ENCODE measurements around the gene SHISA6.

The SHISA6 gene

DNA sequence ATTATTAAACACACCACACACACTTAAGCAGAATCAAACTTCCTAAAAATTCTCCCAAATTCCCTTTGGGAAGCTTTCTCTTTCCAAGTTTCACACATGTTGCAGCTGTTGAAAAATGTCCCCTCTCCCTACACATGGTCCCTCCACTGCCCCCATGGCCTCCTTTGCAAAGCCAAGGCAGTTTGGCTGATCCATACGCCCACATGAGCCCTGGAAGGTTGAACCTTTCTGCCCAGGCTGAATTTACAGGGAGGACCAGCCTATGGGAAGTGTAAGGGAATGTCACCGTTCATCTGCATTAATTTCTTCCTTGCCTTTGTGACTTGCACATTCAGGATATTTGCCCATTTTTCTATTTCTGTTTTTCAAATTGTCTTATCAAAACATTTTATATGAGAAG is 31.1 kb upstream of the SHISA6 start:
- TF ChIP-seq FOXM1 (IDR thresholded peaks at IDR 0.05; ENCODE audit: borderline replicate concordance, low read depth) (no peak), EP300 (IDR thresholded peaks at IDR 0.05; ENCODE audit: borderline replicate concordance) (no peak), ZBTB7A (IDR thresholded peaks at IDR 0.05; ENCODE audit: low read depth) (no peak), TAF1 (IDR thresholded peaks at IDR 0.05; ENCODE audit: low read depth) (no peak), CREB1 (IDR thresholded peaks at IDR 0.05; ENCODE audit: low read depth) (no peak)

DNA sequence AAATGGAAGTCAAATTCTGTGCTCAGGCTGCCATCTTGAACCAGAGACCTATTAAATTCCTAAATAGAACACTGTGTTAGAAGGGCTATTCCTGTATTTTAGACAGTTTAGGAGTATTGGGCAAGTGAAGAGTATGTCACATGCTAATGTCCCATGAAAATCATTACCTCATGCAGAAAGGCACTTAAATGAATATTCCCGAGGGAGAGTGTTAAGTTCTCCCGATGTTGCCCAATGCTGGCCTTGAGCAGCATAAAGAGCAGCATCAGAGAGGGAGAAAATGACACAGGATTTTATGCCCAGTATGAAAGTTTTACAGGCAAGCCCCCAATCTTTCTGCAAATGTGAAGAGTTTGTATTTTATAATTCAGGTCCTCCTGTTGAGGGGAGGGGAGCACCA is 28.2 kb upstream of the SHISA6 start:
- TF ChIP-seq TAF1 (IDR thresholded peaks at IDR 0.05; ENCODE audit: low read depth) (no peak), TEAD4 (IDR thresholded peaks at IDR 0.05) (no peak), ZBTB7A (IDR thresholded peaks at IDR 0.05; ENCODE audit: low read depth) (no peak), EGR1 (IDR thresholded peaks at IDR 0.05) (no peak), FOXM1 (IDR thresholded peaks at IDR 0.05; ENCODE audit: borderline replicate concordance, low read depth) (no peak), CEBPB (IDR thresholded peaks at IDR 0.05) (no peak), TCF12 (IDR thresholded peaks at IDR 0.05; ENCODE audit: low read depth) (no peak), CREB1 (IDR thresholded peaks at IDR 0.05; ENCODE audit: low read depth) (no peak), EP300 (IDR thresholded peaks at IDR 0.05; ENCODE audit: borderline replicate concordance) (no peak), YY1 (IDR thresholded peaks at IDR 0.05; ENCODE audit: low read depth) (no peak)
- TF ChIP-seq, protein P1, sequence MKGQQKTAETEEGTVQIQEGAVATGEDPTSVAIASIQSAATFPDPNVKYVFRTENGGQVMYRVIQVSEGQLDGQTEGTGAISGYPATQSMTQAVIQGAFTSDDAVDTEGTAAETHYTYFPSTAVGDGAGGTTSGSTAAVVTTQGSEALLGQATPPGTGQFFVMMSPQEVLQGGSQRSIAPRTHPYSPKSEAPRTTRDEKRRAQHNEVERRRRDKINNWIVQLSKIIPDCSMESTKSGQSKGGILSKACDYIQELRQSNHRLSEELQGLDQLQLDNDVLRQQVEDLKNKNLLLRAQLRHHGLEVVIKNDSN (IDR thresholded peaks at IDR 0.05) = no peak
- TF ChIP-seq, protein P2, sequence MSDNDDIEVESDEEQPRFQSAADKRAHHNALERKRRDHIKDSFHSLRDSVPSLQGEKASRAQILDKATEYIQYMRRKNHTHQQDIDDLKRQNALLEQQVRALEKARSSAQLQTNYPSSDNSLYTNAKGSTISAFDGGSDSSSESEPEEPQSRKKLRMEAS (IDR thresholded peaks at IDR 0.05) = no peak
- TF ChIP-seq, protein P3, sequence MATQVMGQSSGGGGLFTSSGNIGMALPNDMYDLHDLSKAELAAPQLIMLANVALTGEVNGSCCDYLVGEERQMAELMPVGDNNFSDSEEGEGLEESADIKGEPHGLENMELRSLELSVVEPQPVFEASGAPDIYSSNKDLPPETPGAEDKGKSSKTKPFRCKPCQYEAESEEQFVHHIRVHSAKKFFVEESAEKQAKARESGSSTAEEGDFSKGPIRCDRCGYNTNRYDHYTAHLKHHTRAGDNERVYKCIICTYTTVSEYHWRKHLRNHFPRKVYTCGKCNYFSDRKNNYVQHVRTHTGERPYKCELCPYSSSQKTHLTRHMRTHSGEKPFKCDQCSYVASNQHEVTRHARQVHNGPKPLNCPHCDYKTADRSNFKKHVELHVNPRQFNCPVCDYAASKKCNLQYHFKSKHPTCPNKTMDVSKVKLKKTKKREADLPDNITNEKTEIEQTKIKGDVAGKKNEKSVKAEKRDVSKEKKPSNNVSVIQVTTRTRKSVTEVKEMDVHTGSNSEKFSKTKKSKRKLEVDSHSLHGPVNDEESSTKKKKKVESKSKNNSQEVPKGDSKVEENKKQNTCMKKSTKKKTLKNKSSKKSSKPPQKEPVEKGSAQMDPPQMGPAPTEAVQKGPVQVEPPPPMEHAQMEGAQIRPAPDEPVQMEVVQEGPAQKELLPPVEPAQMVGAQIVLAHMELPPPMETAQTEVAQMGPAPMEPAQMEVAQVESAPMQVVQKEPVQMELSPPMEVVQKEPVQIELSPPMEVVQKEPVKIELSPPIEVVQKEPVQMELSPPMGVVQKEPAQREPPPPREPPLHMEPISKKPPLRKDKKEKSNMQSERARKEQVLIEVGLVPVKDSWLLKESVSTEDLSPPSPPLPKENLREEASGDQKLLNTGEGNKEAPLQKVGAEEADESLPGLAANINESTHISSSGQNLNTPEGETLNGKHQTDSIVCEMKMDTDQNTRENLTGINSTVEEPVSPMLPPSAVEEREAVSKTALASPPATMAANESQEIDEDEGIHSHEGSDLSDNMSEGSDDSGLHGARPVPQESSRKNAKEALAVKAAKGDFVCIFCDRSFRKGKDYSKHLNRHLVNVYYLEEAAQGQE (IDR thresholded peaks at IDR 0.05; ENCODE audit: low read depth) = no peak

DNA sequence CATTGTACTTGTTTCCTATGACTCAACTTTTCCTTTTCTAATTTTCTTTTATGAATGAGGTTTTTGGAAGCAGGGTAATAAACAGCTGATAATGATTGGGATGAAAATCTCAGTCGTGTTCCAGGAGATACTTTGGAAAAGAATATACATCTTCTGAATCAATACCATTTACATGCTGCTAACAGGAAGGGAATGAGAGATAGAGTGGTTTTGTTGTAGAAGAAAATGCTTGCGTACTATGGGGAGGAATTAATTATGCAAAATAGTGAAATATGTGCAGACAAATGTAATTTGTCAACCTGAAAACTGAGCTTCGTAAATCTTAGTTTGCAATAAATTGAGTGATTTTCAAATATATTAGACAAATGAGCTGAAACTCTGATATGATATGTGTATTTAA is 24.0 kb upstream of the SHISA6 start:
- TF ChIP-seq TAF1 (IDR thresholded peaks at IDR 0.05; ENCODE audit: low read depth) (no peak), TEAD4 (IDR thresholded peaks at IDR 0.05) (no peak), ZBTB7A (IDR thresholded peaks at IDR 0.05; ENCODE audit: low read depth) (no peak), YY1 (IDR thresholded peaks at IDR 0.05; ENCODE audit: low read depth) (no peak), EGR1 (IDR thresholded peaks at IDR 0.05) (no peak), TCF12 (IDR thresholded peaks at IDR 0.05; ENCODE audit: low read depth) (no peak), CEBPB (IDR thresholded peaks at IDR 0.05) (no peak), NFIC (IDR thresholded peaks at IDR 0.05) (no peak), CREB1 (IDR thresholded peaks at IDR 0.05; ENCODE audit: low read depth) (no peak), FOXM1 (IDR thresholded peaks at IDR 0.05; ENCODE audit: borderline replicate concordance, low read depth) (no peak), EP300 (IDR thresholded peaks at IDR 0.05; ENCODE audit: borderline replicate concordance) (no peak), RAD21 (IDR thresholded peaks at IDR 0.05; ENCODE audit: low read depth) (no peak)
- TF ChIP-seq, protein P3 (IDR thresholded peaks at IDR 0.05; ENCODE audit: low read depth) = no peak
- TF ChIP-seq, protein P1 (IDR thresholded peaks at IDR 0.05) = no peak
- TF ChIP-seq, protein P2 (IDR thresholded peaks at IDR 0.05) = no peak

DNA sequence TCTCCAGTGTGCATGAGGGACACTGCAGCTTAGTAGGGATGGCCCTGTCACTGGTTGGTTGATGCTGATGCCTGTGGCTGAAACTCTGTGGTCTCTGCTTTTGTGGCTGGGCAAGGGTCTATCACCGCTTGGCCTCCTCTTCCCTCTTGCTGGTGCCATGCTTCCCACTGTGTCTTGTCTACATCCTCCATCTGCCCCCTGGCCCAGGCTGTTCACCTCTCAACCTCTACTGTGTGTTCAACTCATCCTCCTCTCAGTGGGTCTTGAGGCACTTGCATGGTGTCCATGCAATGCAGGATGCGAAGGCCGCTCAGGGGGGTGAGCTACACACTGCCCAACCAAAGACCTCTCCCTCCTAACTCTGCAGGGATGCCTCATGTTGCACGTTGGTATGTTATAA is 19.8 kb upstream of the SHISA6 start:
- TF ChIP-seq YY1 (IDR thresholded peaks at IDR 0.05; ENCODE audit: low read depth) = no peak
- no peak for TF ChIP-seq CREB1 (IDR thresholded peaks at IDR 0.05; ENCODE audit: low read depth)
- TF ChIP-seq EGR1 (IDR thresholded peaks at IDR 0.05) = no peak
- TF ChIP-seq, protein P1 (IDR thresholded peaks at IDR 0.05) = no peak
- TF ChIP-seq RAD21 (IDR thresholded peaks at IDR 0.05; ENCODE audit: low read depth) = no peak

DNA sequence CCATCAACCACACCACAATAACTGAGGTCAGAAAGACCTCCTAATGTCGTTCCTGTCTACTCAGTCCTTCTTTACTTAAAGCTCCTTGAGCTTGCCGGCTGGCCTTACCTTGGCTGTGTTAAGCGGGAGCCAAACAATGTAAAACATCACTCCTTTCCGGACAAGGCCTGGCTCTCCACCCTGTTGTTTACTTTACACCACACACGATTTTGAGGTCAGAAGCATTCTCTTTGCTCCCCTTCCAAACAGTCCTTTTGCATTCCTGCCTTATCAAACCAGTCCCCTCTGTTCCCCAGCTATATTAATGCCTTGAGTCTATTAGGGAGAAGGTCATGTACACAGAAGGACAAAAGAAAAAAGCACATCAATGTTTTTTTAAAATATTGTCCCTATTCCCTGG is 19.3 kb upstream of the SHISA6 start:
- TF ChIP-seq RAD21 (IDR thresholded peaks at IDR 0.05; ENCODE audit: low read depth) (no peak), FOXM1 (IDR thresholded peaks at IDR 0.05; ENCODE audit: borderline replicate concordance, low read depth) (no peak)

DNA sequence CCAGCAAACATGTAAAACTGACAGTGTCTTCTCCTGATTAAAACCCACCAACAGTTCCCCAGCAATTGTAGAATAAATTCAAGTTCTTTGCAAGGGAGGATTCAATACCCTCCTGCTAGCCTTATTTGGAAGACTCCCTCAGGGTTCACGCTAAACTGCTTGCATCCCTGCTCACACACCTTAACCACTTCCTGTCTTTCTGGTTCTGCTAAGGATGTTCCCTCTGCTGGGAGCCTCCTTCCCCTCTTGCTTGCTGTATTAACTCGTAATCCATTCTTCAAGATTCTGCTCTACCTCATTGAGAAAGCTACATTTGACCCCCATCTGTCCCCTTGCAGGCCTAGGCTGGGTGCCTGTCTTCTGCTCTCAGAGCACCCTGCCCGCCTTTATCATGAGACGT is 2.3 kb upstream of the SHISA6 start:
- TF ChIP-seq TAF1 (IDR thresholded peaks at IDR 0.05; ENCODE audit: low read depth) = no peak
- TF ChIP-seq YY1 (IDR thresholded peaks at IDR 0.05; ENCODE audit: low read depth) = no peak
- no peak for TF ChIP-seq NFIC (IDR thresholded peaks at IDR 0.05)
- no peak for TF ChIP-seq TEAD4 (IDR thresholded peaks at IDR 0.05)
- TF ChIP-seq, protein P2 (IDR thresholded peaks at IDR 0.05) = no peak
- TF ChIP-seq TCF12 (IDR thresholded peaks at IDR 0.05; ENCODE audit: low read depth) = no peak
- no peak for TF ChIP-seq ZBTB7A (IDR thresholded peaks at IDR 0.05; ENCODE audit: low read depth)
- TF ChIP-seq RAD21 (IDR thresholded peaks at IDR 0.05; ENCODE audit: low read depth) = no peak
- TF ChIP-seq CREB1 (IDR thresholded peaks at IDR 0.05; ENCODE audit: low read depth) = no peak
- no peak for TF ChIP-seq EGR1 (IDR thresholded peaks at IDR 0.05)

Measured in Ishikawa (cell line).